Testis (tissue), 5 donors: Measurements from ENCODE around the gene CELSR1. TPM values are rescaled to one million over a fixed set of nuclear protein-coding genes. Genes with fewer than 3 reads are reported as not detected.

Experiments used
- DNase-seq: peaks from one replicate; pipeline ENCODE4 v3.0.0-alpha.2; 2019
- H3K27ac ChIP-seq, 2 donors: fragments of 200-600 bp; sonication (generic); one replicate each; pipeline ENCODE4 v1.5.1; 2019
- H3K27me3 ChIP-seq: fragments of 200-600 bp; sonication (generic); one replicate; pipeline ENCODE4 v1.5.1; 2019
- H3K36me3 ChIP-seq: fragments of 200-600 bp; sonication (generic); one replicate; pipeline ENCODE4 v1.5.1; 2017; ENCODE audit warnings: low read depth; ENCODE audit errors: missing control alignments
- H3K4me1 ChIP-seq: fragments of 200-600 bp; sonication (generic); one replicate; pipeline ENCODE4 v1.5.1; 2019
- H3K4me3 ChIP-seq, 2 donors: fragments of 200-600 bp; sonication (generic); one replicate each; pipeline ENCODE4 v1.5.1; 2017 to 2019
- H3K9me3 ChIP-seq: fragments of 200-600 bp; sonication (generic); one replicate; pipeline ENCODE4 v1.5.1; 2017
- POLR2A ChIP-seq: fragments of 450-650 bp; IDR thresholded peaks from one replicate; pipeline ENCODE4 v1.6.1; 2017; ENCODE audit warnings: antibody characterized with exemption, mild to moderate bottlenecking, moderate library complexity
- WGBS, 2 donors: methylation state at CpG; one replicate each; pipeline ENCODE4 v1.1.5; 2018; 5-methylcytosine and 5-hydroxymethylcytosine counted together
- intact Hi-C: fragments of 100-400 bp; cut with DNase I; formaldehyde crosslinking; loops from one replicate; pipeline ENCODE4 v1.15.1; 2023; ENCODE audit warnings: low total_unique reads
- long read RNA-seq, 2 donors: transcript quantifications; one replicate each; lab custom pipeline, GENCODE V29; 2026
- polyA plus RNA-seq: library from polyadenylated mRNA; stranded (reverse); fragments of 350-450 nt; fragmentation: Illumina TruSeq; extraction: RNeasy Lipid Tissue Mini Kit (QIAGEN cat#74804); gene quantifications from one replicate; pipeline ENCODE4 v1.2.3, GENCODE V29; 2014; ENCODE audit warnings: low read depth, low replicate concordance; ENCODE audit not compliant: insufficient read depth
- total RNA-seq, 2 donors: library from RNA; depleted of rRNA; stranded (reverse); fragments of >200 nt; gene quantifications; one replicate each; pipeline ENCODE4 v1.2.3, GENCODE V29; 2016
- TF ChIP-seq, protein P1 (sequence below), 3 experiments: fragments of 450-650 bp in 2 of 3; fragments of 200-600 bp in 1 of 3; sonication (generic) in 1 of 3; IDR thresholded peaks; one replicate each; pipeline ENCODE4 v1.5.1; 2016 to 2019; ENCODE audit warnings: antibody characterized with exemption in 3 of 3, mild to moderate bottlenecking in 2 of 3, moderate library complexity in 1 of 3

Gene CELSR1, protein sequence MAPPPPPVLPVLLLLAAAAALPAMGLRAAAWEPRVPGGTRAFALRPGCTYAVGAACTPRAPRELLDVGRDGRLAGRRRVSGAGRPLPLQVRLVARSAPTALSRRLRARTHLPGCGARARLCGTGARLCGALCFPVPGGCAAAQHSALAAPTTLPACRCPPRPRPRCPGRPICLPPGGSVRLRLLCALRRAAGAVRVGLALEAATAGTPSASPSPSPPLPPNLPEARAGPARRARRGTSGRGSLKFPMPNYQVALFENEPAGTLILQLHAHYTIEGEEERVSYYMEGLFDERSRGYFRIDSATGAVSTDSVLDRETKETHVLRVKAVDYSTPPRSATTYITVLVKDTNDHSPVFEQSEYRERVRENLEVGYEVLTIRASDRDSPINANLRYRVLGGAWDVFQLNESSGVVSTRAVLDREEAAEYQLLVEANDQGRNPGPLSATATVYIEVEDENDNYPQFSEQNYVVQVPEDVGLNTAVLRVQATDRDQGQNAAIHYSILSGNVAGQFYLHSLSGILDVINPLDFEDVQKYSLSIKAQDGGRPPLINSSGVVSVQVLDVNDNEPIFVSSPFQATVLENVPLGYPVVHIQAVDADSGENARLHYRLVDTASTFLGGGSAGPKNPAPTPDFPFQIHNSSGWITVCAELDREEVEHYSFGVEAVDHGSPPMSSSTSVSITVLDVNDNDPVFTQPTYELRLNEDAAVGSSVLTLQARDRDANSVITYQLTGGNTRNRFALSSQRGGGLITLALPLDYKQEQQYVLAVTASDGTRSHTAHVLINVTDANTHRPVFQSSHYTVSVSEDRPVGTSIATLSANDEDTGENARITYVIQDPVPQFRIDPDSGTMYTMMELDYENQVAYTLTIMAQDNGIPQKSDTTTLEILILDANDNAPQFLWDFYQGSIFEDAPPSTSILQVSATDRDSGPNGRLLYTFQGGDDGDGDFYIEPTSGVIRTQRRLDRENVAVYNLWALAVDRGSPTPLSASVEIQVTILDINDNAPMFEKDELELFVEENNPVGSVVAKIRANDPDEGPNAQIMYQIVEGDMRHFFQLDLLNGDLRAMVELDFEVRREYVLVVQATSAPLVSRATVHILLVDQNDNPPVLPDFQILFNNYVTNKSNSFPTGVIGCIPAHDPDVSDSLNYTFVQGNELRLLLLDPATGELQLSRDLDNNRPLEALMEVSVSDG (N-terminal part only)
- total RNA-seq, result 10 to 100 TPM; 13.8 to 21.5 TPM
- polyA plus RNA-seq, result 5.6 TPM
- long read RNA-seq, donor 1, result 0 reads
- long read RNA-seq, donor 2, result 0 reads

- no peak for DNase-seq
- intact Hi-C loops, result no loop called here
Measured at GRCh38 chr22:46537225-46537945, at the start of gene CELSR1. Gene CELSR1, minus strand, starts transcription at chr22:46537620. Its CDS starts 450 bp downstream, at chr22:46537170.

GRCh38 chr22:46587061-46587460, 49.6 kb upstream of the CELSR1 start:
- Histone ChIP-seq H3K27ac (no peak overlapping the region), H3K9me3 (no peaks in the 10 kb centered on the region), H3K36me3 (no peaks in the 10 kb centered on the region), H3K4me1 (peaks cover 2% of the 10 kb centered on the region), H3K27me3 (no peaks in the 10 kb centered on the region), H3K4me3 (no peak overlapping the region)
- WGBS, 2 donors, result 77 to 83% methylated on average over 7 to 9 of the region's 9 CpGs
- TF ChIP-seq POLR2A, result no peak
- TF ChIP-seq, protein P1, sequence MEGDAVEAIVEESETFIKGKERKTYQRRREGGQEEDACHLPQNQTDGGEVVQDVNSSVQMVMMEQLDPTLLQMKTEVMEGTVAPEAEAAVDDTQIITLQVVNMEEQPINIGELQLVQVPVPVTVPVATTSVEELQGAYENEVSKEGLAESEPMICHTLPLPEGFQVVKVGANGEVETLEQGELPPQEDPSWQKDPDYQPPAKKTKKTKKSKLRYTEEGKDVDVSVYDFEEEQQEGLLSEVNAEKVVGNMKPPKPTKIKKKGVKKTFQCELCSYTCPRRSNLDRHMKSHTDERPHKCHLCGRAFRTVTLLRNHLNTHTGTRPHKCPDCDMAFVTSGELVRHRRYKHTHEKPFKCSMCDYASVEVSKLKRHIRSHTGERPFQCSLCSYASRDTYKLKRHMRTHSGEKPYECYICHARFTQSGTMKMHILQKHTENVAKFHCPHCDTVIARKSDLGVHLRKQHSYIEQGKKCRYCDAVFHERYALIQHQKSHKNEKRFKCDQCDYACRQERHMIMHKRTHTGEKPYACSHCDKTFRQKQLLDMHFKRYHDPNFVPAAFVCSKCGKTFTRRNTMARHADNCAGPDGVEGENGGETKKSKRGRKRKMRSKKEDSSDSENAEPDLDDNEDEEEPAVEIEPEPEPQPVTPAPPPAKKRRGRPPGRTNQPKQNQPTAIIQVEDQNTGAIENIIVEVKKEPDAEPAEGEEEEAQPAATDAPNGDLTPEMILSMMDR (IDR thresholded peaks at IDR 0.05), result no peak
- no peak for DNase-seq
- intact Hi-C loops, result no loop called here

More at GRCh38 chr22:46537225-46537945, at the start of gene CELSR1:
- Histone ChIP-seq H3K27ac (no peak within 1 kb of the TSS), H3K36me3 (no peaks in the 10 kb centered on the region), H3K27me3 (no peaks in the 10 kb centered on the region), H3K4me3 (peak within 1 kb of the TSS; percentile 14 to 32), H3K4me1 (peaks cover 8% of the 10 kb centered on the region), H3K9me3 (no peaks in the 10 kb centered on the region)
- TF ChIP-seq, protein P1 (IDR thresholded peaks at IDR 0.05), result no peak
- TF ChIP-seq POLR2A, result no peak
- WGBS, 2 donors, result 0% methylated on average over 26 of the region's 101 CpGs; no CpG with 5 or more reads in 1 of the 2 donors

DNA sequence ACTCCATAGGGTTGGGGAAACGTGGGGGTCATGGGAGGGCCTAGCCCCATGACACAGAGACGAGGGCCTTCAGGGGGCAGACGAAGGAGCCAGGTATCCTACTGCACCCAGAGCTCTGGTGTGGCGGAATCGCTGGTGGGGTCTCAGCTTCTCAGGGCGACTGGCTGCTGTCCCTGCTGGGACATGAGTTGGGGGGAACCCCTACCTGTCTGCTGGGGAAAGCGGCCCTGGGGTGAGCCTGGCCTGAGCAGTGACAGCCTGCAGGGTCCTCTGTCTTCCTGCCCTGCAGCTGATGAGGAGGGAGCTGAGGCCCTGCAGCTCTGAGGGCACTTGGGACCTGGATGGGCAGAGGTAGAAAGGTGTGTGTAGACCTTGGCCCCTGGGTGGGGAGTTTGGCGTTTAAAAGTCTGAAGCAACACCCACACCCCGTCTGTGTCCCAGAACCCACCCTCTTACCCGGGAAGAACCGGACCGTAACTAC, 49.2 kb upstream of the CELSR1 start:
- TF ChIP-seq, protein P1 (IDR thresholded peaks at IDR 0.05), result no peak
- TF ChIP-seq POLR2A, result no peak
- H3K4me1 ChIP-seq, result peaks cover 2% of the 10 kb centered on the region
- intact Hi-C loops, result no loop called here
- WGBS, 2 donors, result 97% methylated on average over 6 to 12 of the region's 12 CpGs
- no peak overlapping the region for H3K27ac ChIP-seq
- no peak for DNase-seq
- H3K4me3 ChIP-seq, result no peak overlapping the region
- no peaks in the 10 kb centered on the region for H3K27me3 ChIP-seq
- H3K9me3 ChIP-seq, result no peaks in the 10 kb centered on the region
- H3K36me3 ChIP-seq, result no peaks in the 10 kb centered on the region

GRCh38 chr22:46586123-46586519, 48.7 kb upstream of the CELSR1 start:
- no peak for DNase-seq
- peaks cover 2% of the 10 kb centered on the region for H3K4me1 ChIP-seq
- TF ChIP-seq POLR2A, result no peak
- TF ChIP-seq, protein P1 (IDR thresholded peaks at IDR 0.05), result no peak
- H3K36me3 ChIP-seq, result no peaks in the 10 kb centered on the region
- 90% methylated on average over 9 to 12 of the region's 12 CpGs for WGBS, 2 donors
- H3K27ac ChIP-seq, result no peak overlapping the region
- H3K4me3 ChIP-seq, result no peak overlapping the region
- H3K9me3 ChIP-seq, result no peaks in the 10 kb centered on the region
- H3K27me3 ChIP-seq, result no peaks in the 10 kb centered on the region
- intact Hi-C loops, result no loop called here
